GM12878 (cell line): ENCODE data around the gene SBF2.

Experiments
- FOXM1 ChIP-seq: IDR thresholded peaks from 2 replicates; pipeline ENCODE4 v1.6.1; 2012; ENCODE audit warnings: low read depth, mild to moderate bottlenecking, inconsistent platforms, low read length, moderate library complexity
- TAF1 ChIP-seq: IDR thresholded peaks from 2 replicates; pipeline ENCODE4 v1.6.1; 2011; ENCODE audit warnings: mild to moderate bottlenecking, low read depth, low read length, borderline replicate concordance

- peak; percentile 60; the same call in 1 of the 2 replicates for TF ChIP-seq FOXM1
- TF ChIP-seq TAF1 = no peak
Observed at GRCh38 chr11:9745411-9746211, 548.4 kb downstream of the SBF2 start.
